ENCODE results near the gene LCN6.

Gene LCN6

DNA sequence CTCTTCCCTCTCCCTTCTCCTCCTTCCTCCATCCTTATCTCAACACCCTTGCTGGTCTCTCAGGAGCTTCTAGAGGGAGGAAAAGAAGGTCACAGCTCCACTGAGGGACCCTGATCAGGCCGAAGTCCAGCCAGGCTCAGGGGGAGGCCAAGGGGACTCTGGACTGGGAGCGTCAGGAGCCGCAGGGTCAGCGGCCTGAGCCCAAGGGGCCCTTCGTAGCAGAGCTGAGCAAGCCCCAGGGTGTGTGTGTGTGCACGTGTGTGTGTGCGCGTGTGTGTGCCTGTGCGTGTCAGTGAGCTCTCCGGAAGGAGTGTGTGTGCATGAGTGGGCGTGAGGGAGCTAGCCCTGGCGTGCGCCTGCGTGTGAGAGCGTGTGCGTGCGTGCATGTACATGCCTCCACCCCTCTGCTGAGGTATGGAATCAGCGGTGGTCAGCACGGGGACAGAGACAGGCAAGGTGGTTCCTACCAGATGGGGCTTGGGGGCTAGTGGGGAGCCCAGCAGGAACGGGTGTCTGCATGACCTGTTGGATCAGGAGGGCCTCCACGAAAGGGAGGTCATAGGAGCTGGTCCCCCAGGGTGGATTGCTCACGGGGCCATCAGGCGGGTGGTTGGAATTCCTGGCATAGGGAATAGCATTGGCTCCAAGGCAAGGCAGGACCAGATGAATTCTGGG is 51.0 kb downstream of the LCN6 start:
- no peak for DNase-seq (ENCODE audit: low read depth)
- TF ChIP-seq CTCF (conservative IDR thresholded peaks at IDR 0.05; ENCODE audit: low read length), result no peak
- no peak overlapping the region for H3K4me3 ChIP-seq (ENCODE audit: low read length)

DNA sequence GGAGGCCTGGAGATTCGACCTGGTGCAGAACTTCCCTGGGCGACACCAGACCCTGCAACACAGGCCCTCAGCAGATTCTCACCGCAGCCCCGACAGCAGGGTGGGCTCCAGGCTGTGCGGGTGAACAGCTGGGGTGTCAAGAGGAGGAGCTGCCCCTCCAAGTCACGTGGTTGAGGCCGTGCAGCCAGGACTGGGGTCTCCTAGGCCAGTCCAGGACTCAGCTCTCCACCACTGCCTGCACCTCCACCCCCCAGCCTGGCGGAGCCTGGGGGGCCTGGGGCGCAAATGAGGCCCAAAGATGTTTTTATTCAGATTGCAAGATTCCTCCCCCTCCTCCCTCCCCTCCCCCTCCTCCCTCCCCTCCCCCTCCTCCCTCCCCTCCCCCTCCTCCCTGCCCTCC is 51.8 kb downstream of the LCN6 start:
- H3K4me3 ChIP-seq (ENCODE audit: low read length), result no peak overlapping the region
- TF ChIP-seq CTCF (conservative IDR thresholded peaks at IDR 0.05; ENCODE audit: low read length), result no peak
- DNase-seq (ENCODE audit: low read depth), result no peak

DNA sequence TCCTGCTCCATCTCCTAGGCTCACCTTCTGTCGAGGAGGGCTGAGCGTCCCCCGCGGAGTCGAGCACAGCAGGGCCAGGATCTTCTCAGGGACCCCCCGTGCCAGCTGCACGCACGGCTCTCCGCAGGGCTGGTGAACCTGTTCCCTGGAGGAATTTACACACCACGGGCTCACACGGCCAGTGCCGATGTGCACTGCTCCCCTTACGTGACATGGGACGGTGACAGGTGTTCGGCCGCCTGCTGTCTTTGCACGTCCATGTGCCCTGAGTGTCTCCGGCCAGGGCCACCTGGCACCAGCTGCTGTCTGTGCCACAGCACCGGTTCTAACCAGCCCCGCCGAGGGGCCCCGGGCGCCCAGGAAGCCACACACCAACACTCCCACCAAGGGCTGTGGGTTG is 52.4 kb downstream of the LCN6 start:
- DNase-seq (ENCODE audit: low read depth), result no peak
- no peak overlapping the region for H3K4me3 ChIP-seq (ENCODE audit: low read length)
- no peak for TF ChIP-seq CTCF (conservative IDR thresholded peaks at IDR 0.05; ENCODE audit: low read length)

DNA sequence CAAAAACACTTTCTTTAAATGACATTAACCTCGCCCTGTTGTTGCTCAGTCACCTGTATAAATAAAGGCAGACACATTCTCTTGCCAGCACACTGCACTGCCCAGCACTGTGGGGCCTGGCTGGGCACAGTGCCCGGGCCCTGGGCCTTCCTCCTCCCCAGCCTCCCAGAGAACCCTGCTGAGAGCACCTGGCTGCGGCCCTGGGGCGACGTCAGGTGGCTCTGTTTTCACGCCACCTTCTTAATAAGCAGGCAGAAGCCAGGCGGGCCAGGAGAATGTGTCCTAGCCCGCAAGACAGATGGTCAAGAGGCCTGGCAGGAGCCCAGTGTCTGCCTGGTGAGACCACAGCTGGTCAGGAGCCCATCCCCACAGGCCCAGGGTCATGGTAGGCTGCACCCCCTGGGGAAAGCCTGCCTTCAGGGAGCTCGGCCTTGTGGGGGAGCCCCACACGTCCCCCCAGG is 52.9 kb downstream of the LCN6 start:
- TF ChIP-seq CTCF (conservative IDR thresholded peaks at IDR 0.05; ENCODE audit: low read length), result no peak
- no peak overlapping the region for H3K4me3 ChIP-seq (ENCODE audit: low read length)
- DNase-seq (ENCODE audit: low read depth), result no peak

DNA sequence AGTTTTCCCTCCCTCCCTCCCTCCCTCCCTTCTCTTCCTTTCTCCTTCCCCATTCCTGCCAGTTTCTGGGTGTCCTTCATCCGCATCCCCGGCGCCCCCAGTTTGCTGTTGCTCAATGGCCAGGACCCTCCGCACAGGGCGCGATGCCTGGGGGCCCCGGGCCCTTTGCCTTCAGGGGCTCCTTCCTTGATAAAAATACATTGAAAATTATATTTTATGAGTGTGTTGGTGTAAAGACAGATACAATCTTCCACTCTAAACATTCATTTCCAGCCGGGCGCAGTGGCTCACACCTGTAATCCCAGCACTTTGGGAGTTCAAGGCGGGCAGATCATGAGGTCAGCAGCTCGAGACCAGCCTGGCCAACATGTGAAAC is 53.5 kb downstream of the LCN6 start:
- H3K4me3 ChIP-seq (ENCODE audit: low read length), result no peak overlapping the region
- no peak for TF ChIP-seq CTCF (conservative IDR thresholded peaks at IDR 0.05; ENCODE audit: low read length)
- DNase-seq (ENCODE audit: low read depth), result no peak

GRCh38 chr9:136694163-136694871 is 54.0 kb downstream of the LCN6 start:
- DNase-seq (ENCODE audit: low read depth), result peak; percentile 20
- peak; percentile 64 for TF ChIP-seq CTCF (conservative IDR thresholded peaks at IDR 0.05; ENCODE audit: low read length)
- H3K4me3 ChIP-seq (ENCODE audit: low read length), result no peak overlapping the region

Data from AG10803 (cell line).